ENCODE results near the gene WRAP53.
A peak's percentile ranks its signal among the peaks of the same experiment; 100 is the strongest.

WRAP53 gene

DNA sequence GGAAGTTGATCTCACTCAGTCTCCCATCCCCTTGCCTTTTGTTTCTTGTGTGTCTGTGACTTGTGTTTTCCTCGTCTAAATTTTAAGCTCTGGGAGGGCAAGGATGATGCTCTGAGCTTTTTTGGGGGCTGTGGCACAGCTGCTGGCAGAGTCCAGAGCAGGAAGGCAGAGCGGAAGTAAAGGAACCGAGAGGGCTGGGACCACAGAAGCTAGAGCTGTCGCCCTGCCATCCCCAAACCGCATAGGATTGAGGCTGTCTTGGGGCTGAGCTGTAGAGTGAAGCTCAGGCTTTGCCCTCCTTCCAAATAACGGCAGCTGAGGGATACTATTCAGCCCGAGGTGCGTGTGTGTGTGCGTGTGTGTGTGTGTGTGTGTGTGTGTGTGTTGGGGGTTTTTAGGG lies 25.5 kb downstream of the WRAP53 start:
- H3K9me3 ChIP-seq (ENCODE audit: control extremely low read depth in 1 of 5, control insufficient read depth in 4 of 5, insufficient read depth in 2 of 5, low read depth in 1 of 5, low read length in 4 of 5), result no peaks in the 10 kb centered on the region
- WGBS (ENCODE audit: insufficient coverage), result 0% methylated on average over 4 of the region's 9 CpGs
- peak overlapping the region in 2 of 7 experiments; percentile 14 to 24 for H3K4me3 ChIP-seq (ENCODE audit: control insufficient read depth in 1 of 7, extremely low read depth in 1 of 7, insufficient read depth in 4 of 7, low read depth in 2 of 7, low read length in 6 of 7)
- ChIA-PET POLR2A (no interaction called here), CTCF (interaction anchor here (1.0 to 5.9 kb wide), 4 partner anchors 8 to 26 kb away, joined by 3 to 38 read pairs (median 5); partner anchors contain the start of genes EFNB3, TP53 and WRAP53)
- peaks cover 0 to 54% (median 30%) of the 10 kb centered on the region in 4 experiments for H3K4me1 ChIP-seq (ENCODE audit: control extremely low read depth in 1 of 4, control insufficient read depth in 4 of 4, insufficient read depth in 4 of 4, low read length in 3 of 4)
- H3K27me3 ChIP-seq (replicated peaks in 2 of 5; ENCODE audit: control insufficient read depth in 4 of 5, insufficient read depth in 5 of 5, low read length in 4 of 5), result peaks cover 0 to 20% (median 4%) of the 10 kb centered on the region in 5 experiments
- peak; percentile 30 to 76 (median 76) for DNase-seq
- H3K36me3 ChIP-seq (ENCODE audit: control insufficient read depth in 4 of 4, insufficient read depth in 4 of 4, low read length in 3 of 4), result no peaks in the 10 kb centered on the region
- H3K27ac ChIP-seq (ENCODE audit: insufficient read depth in 1 of 2, low read depth in 1 of 2, low read length in 2 of 2, poor library complexity in 1 of 2, severe bottlenecking in 2 of 2), result no peak overlapping the region

DNA sequence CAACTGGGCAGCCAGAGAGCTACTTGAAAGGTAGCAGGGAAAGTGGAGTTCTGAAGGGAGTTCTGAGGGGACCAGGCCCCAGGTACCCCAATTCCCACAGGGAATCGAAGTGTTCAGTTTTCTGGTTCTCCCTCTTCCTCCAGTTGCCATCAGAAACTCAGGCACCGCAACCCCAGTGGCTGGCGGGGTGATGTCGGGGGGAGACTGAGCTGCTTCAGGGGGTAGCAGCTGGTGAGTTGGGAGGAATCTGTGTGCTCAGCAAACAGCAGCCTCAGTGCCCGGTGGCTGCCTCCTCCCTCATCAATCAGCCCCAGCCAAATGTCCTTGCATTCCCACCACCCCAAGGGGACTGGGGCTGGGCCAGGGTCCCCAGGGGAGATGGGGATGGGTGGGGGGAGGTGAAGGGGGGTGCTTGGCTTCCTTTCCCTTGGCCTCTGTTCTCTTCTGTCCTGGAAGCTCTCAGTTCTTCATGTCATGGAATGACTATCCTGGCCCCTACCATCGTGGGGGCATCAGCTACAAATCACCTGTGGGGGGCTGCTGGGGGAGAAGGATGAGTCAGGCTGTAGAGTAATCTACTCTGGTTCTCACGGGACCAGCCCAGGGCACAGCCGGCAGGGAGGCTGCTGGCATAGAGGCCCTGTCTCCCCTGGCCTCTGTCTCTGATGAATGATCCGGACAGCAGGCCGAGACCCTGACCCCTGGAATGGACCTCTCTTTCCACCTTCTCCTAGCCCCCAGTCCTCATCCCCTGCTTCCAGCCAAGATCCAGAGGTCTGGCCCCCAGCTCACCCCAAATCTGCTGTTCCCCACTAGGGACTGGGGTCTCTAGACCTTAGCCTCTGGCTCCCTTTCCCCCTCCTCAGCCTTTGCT lies 26.7 kb downstream of the WRAP53 start:
- ChIA-PET CTCF (interaction anchor here (1.1 to 5.9 kb wide), 3 partner anchors 9 to 80 kb away, joined by 4 to 38 read pairs (median 5); partner anchors contain the start of genes EFNB3, TP53 and WRAP53), POLR2A (interaction anchor here (0.6 kb wide), 1 partner anchor 162 kb away, joined by 3 read pairs; no protein-coding TSS in a partner anchor)
- H3K9me3 ChIP-seq (ENCODE audit: control extremely low read depth in 1 of 5, control insufficient read depth in 4 of 5, insufficient read depth in 2 of 5, low read depth in 1 of 5, low read length in 4 of 5), result no peaks in the 10 kb centered on the region
- 100% methylated on average over 2 of the region's 10 CpGs for WGBS (ENCODE audit: insufficient coverage)
- no peak for DNase-seq
- peaks cover 0 to 20% (median 8%) of the 10 kb centered on the region in 5 experiments for H3K27me3 ChIP-seq (replicated peaks in 2 of 5; ENCODE audit: control insufficient read depth in 4 of 5, insufficient read depth in 5 of 5, low read length in 4 of 5)
- peaks cover 0 to 54% (median 30%) of the 10 kb centered on the region in 4 experiments for H3K4me1 ChIP-seq (ENCODE audit: control extremely low read depth in 1 of 4, control insufficient read depth in 4 of 4, insufficient read depth in 4 of 4, low read length in 3 of 4)
- no peak overlapping the region for H3K4me3 ChIP-seq (ENCODE audit: control insufficient read depth in 1 of 7, extremely low read depth in 1 of 7, insufficient read depth in 4 of 7, low read depth in 2 of 7, low read length in 6 of 7)
- H3K27ac ChIP-seq (ENCODE audit: insufficient read depth in 1 of 2, low read depth in 1 of 2, low read length in 2 of 2, poor library complexity in 1 of 2, severe bottlenecking in 2 of 2), result no peak overlapping the region
- no peaks in the 10 kb centered on the region for H3K36me3 ChIP-seq (ENCODE audit: control insufficient read depth in 4 of 4, insufficient read depth in 4 of 4, low read length in 3 of 4)

DNA sequence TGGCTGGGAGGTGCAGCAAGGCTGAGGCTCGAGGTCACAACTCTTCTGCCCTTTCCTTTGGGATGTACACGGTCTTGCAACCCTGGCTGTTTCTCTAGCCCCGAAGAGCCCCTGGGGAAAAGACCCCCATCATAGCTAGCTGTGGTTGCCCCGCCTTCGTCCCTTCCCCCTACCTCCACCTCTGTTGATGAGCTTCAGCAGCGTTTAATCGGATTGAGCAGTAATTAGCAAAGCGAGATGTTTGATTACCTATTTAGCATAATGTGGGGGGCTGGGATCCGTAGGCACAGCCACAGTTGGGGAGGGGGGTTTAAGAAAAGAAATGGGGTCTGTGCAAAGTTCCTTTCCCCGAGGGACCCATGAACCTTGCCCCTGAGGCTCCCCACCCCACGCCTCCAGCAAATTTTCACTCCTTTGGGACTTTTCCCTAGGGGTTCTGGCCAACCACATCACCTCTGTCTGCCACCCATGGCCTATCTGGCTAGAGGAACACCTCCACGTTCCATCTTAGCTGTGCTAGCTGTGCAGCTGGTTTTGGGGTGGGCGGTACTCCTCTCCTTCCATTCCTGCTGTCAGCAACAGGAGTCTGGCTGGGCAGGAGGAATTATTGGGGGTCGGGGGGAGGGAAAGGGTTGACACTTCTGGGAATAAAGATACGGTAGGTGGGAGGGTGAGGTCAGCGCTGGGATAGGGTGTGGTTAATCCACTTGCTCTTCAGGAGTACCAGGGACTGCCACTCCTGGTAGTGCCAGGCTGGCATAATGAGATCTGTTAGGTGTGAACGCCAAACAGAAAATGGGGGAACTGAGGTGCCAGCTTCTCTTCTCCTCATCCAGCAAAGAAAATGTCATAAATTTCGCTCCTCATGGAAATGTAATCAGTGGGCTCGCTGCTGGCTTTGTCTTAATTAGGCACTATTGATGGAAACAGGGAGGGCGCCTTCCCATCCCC lies 27.9 kb downstream of the WRAP53 start:
- no peak for DNase-seq
- Histone ChIP-seq H3K4me3 (ENCODE audit: control insufficient read depth in 1 of 7, extremely low read depth in 1 of 7, insufficient read depth in 4 of 7, low read depth in 2 of 7, low read length in 6 of 7) (peak overlapping the region in 5 of 7 experiments; percentile 55 to 79 (median 69)), H3K36me3 (ENCODE audit: control insufficient read depth in 4 of 4, insufficient read depth in 4 of 4, low read length in 3 of 4) (no peaks in the 10 kb centered on the region), H3K27me3 (replicated peaks in 2 of 5; ENCODE audit: control insufficient read depth in 4 of 5, insufficient read depth in 5 of 5, low read length in 4 of 5) (peaks cover 0 to 20% (median 8%) of the 10 kb centered on the region in 5 experiments), H3K9me3 (ENCODE audit: control extremely low read depth in 1 of 5, control insufficient read depth in 4 of 5, insufficient read depth in 2 of 5, low read depth in 1 of 5, low read length in 4 of 5) (no peaks in the 10 kb centered on the region), H3K4me1 (ENCODE audit: control extremely low read depth in 1 of 4, control insufficient read depth in 4 of 4, insufficient read depth in 4 of 4, low read length in 3 of 4) (peaks cover 0 to 42% (median 30%) of the 10 kb centered on the region in 4 experiments), H3K27ac (ENCODE audit: insufficient read depth in 1 of 2, low read depth in 1 of 2, low read length in 2 of 2, poor library complexity in 1 of 2, severe bottlenecking in 2 of 2) (no peak overlapping the region)
- 54% methylated on average over 13 of the region's 20 CpGs for WGBS (ENCODE audit: insufficient coverage)
- POLR2A ChIA-PET, result interaction anchor here (1.0 kb wide), 1 partner anchor 28 kb away, joined by 3 read pairs; the partner anchor contains the start of gene WRAP53
- CTCF ChIA-PET, result interaction anchor here (0.7 to 5.9 kb wide), 12 partner anchors 9 to 96 kb away, joined by 3 to 38 read pairs (median 4); partner anchors contain the start of genes ATP1B2, SAT2, TP53 and WRAP53

DNA sequence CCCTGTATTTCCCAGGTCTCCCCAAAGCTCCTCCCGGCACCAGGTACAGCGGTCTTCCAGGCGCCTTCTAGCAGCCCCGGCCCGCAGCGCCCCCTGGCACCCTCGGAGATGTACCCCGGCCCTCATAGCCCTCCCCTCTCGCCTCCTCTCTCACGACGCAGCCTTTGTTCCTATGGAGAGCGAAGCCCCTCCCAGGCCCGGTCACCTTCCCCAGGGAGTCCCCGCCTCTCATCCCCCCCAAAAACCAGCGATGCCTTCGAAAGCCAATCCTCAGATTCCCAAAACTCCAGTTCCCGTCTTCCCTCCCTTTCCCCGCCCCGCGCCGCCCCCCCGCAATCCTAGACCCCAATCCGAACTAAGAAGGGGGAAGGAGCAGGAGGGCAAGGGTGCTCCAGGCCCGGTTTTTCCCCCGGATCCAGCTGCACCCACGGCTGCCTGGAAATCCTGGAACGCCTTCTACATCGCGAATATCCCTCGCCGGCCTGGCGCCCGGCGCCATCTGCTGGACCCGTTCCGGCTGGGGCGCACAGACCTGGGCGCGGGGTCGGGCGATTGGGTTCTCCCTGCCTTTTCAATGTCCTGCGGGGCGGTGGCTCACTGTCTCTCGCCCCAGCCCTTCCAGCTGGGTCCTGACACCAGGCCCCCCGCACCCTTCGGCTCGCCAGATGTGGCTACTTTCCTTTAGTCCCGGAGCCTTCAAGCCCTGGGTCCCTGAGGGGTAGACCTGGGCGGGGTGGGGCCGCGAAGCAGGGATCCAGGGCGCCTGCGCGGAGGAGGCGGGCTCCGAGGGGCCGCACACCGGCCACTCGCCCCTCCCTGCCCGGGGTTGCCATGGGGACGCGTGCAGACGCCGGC lies 28.9 kb downstream of the WRAP53 start, which contains the start of gene DNAH2:
TSS of gene DNAH2 (plus strand) at position 844 of the 855 bp plus-strand sequence. CDS start 1,991 bp downstream, outside the sequence.
- peaks cover 0 to 39% (median 30%) of the 10 kb centered on the region in 4 experiments for H3K4me1 ChIP-seq (ENCODE audit: control extremely low read depth in 1 of 4, control insufficient read depth in 4 of 4, insufficient read depth in 4 of 4, low read length in 3 of 4)
- ChIA-PET POLR2A (interaction anchor here (1.0 kb wide), 2 partner anchors 29 to 30 kb away, joined by 3 to 4 read pairs; partner anchors contain the start of gene WRAP53), CTCF (interaction anchor here (0.7 to 5.9 kb wide), 13 partner anchors 8 to 97 kb away, joined by 3 to 38 read pairs (median 3); partner anchors contain the start of genes ATP1B2, SAT2, TP53 and WRAP53)
- H3K36me3 ChIP-seq (ENCODE audit: control insufficient read depth in 4 of 4, insufficient read depth in 4 of 4, low read length in 3 of 4), result no peaks in the 10 kb centered on the region
- 0% methylated on average over 38 of the region's 64 CpGs for WGBS (ENCODE audit: insufficient coverage)
- H3K27me3 ChIP-seq (replicated peaks in 2 of 5; ENCODE audit: control insufficient read depth in 4 of 5, insufficient read depth in 5 of 5, low read length in 4 of 5), result peaks cover 0 to 12% (median 8%) of the 10 kb centered on the region in 5 experiments
- H3K9me3 ChIP-seq (ENCODE audit: control extremely low read depth in 1 of 5, control insufficient read depth in 4 of 5, insufficient read depth in 2 of 5, low read depth in 1 of 5, low read length in 4 of 5), result no peaks in the 10 kb centered on the region
- peak within 1 kb of the TSS; percentile 40 to 79 (median 66) for H3K4me3 ChIP-seq (ENCODE audit: control insufficient read depth in 1 of 7, extremely low read depth in 1 of 7, insufficient read depth in 4 of 7, low read depth in 2 of 7, low read length in 6 of 7)
- no peak within 1 kb of the TSS for H3K27ac ChIP-seq (ENCODE audit: insufficient read depth in 1 of 2, low read depth in 1 of 2, low read length in 2 of 2, poor library complexity in 1 of 2, severe bottlenecking in 2 of 2)
- peak; percentile 63 to 84 (median 82) for DNase-seq

DNA sequence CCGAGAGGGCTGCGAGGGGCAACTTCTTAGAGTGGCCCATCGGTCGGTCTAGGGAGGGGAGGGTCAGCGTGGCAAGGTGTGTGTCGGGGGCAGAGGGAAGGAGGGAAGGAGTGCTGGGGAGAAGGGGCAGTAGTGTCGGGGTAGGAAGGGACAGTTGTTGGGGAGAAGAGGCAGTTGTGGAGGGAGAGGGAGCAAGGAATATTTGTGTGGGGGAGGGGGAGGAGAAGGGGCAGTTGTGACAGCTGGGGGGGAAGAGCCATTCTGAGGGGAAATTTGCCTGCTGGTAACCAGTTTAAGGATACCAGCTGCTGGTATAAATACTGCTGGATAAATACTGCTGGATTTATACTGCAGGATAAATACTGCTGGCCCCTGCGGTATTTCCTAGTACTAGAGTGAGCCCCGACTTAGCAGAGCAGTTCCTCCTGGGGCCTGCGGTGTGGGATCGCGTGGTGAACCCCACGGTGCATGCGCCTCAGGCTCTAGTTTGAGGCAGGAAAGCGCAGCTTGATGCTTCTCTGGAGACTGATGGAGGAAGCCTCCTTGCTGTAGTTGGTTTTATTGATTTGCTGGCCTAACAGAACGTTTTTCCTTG lies 29.6 kb downstream of the WRAP53 start:
- Histone ChIP-seq H3K4me3 (ENCODE audit: control insufficient read depth in 1 of 7, extremely low read depth in 1 of 7, insufficient read depth in 4 of 7, low read depth in 2 of 7, low read length in 6 of 7) (peak overlapping the region; percentile 40 to 79 (median 66)), H3K36me3 (ENCODE audit: control insufficient read depth in 4 of 4, insufficient read depth in 4 of 4, low read length in 3 of 4) (no peaks in the 10 kb centered on the region), H3K27ac (ENCODE audit: insufficient read depth in 1 of 2, low read depth in 1 of 2, low read length in 2 of 2, poor library complexity in 1 of 2, severe bottlenecking in 2 of 2) (no peak overlapping the region), H3K9me3 (ENCODE audit: control extremely low read depth in 1 of 5, control insufficient read depth in 4 of 5, insufficient read depth in 2 of 5, low read depth in 1 of 5, low read length in 4 of 5) (no peaks in the 10 kb centered on the region), H3K4me1 (ENCODE audit: control extremely low read depth in 1 of 4, control insufficient read depth in 4 of 4, insufficient read depth in 4 of 4, low read length in 3 of 4) (peaks cover 0 to 39% (median 30%) of the 10 kb centered on the region in 4 experiments), H3K27me3 (replicated peaks in 2 of 5; ENCODE audit: control insufficient read depth in 4 of 5, insufficient read depth in 5 of 5, low read length in 4 of 5) (peaks cover 0 to 8% (median 5%) of the 10 kb centered on the region in 5 experiments)
- CTCF ChIA-PET, result interaction anchor here (1.1 to 5.9 kb wide), 6 partner anchors 9 to 90 kb away, joined by 3 to 38 read pairs (median 5); partner anchors contain the start of genes SAT2, TP53 and WRAP53
- peak; percentile 76 to 89 (median 87) for DNase-seq
- POLR2A ChIA-PET, result interaction anchor here (1.0 kb wide), 2 partner anchors 30 to 31 kb away, joined by 3 to 4 read pairs; partner anchors contain the start of gene WRAP53
- WGBS (ENCODE audit: insufficient coverage), result 0% methylated on average over 12 of the region's 16 CpGs
